CD4-positive, alpha-beta T cell treated with Interleukin-4 for 4 hours (primary cell): ENCODE measurements around the gene CARNS1.

Source experiments
- DNase-seq: peaks from one replicate; pipeline ENCODE4 v3.0.0-alpha.2; 2020

The CARNS1 gene, protein sequence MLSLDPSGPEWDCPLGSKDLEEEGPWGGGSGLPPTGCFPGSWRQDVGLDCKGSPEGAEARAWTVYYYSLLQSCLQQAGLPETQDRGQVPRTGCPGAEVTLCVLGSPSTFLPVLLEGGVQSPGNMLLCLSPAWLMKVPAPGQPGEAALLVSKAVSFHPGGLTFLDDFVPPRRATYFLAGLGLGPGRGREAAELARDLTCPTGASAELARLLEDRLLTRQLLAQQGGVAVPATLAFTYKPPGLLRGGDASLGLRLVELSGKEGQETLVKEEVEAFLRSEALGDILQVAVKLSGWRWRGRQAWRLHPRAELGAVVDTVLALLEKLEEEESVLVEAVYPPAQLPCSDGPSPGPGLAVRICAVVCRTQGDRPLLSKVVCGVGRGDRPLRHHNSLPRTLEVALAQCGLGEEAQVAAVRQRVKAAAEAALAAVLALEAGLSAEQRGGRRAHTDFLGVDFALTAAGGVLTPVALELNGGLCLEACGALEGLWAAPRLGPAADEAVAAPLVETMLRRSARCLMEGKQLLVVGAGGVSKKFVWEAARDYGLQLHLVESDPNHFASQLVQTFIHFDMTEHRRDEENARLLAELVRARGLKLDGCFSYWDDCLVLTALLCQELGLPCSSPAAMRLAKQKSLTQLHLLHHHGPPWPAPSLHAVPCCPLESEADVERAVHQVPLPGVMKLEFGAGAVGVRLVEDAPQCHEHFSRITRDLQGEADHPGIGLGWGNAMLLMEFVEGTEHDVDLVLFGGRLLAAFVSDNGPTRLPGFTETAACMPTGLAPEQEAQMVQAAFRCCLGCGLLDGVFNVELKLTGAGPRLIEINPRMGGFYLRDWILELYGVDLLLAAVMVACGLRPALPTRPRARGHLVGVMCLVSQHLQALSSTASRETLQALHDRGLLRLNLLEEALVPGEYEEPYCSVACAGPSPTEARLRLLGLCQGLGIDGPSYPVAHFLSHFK

DNA sequence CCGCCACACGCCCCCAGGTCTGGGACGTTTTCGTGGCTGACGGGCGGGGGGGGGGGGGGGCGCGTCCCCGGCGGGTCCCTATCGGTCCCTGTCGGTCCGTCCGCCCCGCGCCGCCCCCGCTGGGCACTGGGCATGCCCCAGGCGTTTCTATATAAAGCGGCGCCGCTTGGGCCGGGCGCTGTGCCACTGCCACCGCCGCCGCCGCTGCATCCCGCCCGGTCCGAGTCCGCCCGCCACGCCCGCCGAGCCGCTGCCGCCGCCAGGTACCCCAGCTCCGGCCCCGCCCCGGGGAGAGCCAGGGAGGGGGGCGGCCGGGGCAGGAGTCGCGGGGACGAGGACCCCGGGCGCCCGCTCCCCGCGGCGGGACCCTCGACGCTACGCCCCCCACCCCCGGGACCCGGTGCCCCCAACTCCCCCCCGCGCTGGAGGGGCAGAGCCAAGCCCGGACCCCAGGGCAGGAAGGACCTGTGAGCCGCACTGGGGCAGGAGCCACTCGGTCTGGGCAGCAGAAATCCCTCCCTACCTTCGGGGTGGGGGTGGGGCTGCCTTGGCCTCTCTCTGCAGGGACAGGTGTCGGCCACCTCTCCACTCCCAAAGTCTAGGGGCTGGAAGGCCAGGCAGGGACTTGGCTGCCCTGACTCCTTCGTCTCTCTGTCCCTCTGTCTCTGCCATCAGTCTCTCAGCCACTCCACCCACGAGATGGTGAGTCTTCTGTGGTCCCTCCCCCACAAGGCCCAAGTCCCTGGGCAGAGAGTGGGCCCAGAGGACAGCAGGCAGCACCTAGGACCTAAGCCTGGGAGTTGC, at the start of gene CARNS1:
Gene CARNS1 (plus strand): TSS at position 178 of the 804 bp plus-strand sequence. CDS start 522 bp downstream, at position 700.
- DNase-seq: no peak

DNA sequence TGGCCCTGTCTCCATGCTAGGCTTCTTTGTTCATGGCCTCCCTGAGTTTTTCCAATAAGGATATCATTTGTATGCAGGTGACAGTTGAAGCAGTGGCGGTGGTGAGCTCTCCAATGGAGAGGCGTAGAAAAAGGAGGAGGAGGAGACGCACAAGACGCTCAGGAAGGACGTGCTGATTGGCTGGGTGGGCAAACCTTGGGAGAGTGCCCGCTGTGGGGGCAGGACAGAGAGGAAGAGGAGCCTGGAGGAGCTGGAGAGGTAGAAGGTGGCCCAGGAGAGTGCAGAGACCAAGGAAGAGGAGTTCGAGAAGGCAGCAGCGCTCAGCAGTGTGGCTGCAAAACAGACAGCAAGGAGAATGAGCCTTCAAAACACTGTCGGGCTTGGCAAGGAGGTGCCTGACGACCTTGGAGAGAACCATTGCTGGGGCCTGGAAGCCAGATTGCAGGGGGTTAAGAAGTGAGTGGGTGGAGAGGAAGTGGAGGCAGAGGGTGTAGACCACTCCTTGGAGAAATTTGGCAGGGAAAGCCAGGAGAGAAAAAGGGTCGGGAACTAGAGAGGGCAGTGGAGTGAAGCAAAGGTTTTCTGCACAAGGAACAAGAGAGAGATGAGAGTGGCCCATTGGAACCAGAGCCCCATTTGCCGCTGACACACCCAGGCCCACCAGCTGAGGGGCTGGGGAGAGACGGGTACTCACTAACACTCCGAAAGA, 49.6 kb upstream of the CARNS1 start:
- DNase-seq: no peak

DNA sequence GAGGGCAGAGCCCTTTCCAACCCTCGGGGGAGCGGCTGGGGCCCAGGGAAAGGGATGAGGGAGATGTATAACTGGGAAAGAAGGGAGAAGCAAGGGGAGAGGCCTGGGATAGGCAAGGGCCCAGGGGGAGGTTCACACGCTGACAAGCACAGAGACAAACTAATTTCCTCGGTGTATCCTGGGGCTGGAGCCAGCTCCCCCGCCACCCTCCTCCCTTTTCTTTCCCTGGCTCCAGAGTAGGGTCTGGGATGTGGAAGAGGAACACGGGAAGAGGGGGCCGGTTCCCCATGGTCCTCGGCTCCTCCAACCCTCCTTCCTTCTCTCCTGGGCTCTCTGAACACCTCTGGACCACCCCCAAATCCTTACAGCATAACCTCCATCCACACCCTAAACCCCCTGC, 48.9 kb upstream of the CARNS1 start:
- no peak for DNase-seq

DNA sequence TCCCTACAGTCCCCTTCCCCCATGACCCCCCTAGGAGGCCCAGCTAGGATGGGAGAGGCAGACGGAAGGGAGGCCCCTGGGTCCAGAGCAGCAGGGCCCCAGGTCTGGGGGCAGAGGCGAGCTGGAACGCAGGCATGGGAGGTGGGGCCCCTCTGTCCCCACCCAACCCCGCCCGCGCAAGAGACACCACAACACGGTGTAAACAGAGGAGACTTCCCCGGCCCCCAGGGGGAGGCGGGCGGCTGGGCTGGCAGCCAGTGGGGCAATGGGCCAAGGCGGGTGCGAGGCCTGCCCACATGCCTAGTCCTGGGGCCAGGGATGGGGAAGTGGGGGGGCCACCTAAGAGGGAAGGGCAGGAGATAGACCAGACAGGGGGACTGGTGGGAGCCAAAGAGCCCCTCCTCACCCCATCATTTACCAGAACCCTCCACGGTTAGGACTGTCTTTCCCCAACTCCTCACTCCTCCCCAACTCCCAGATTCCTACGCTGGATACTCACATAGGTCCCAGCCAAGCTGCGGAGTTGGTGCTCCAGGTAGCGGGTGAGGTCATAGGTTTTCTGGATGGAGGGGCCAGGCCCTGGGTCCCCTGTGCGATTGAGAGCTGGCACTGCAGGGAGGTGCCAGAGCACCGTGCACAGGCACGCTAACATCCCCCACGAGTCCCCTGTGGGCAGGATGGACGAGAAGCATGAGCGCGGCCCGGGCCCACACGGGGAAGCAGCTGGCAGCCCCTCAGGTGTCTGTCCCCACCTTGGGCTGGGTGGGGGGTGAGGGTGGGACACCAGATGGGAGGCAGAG, 48.3 kb upstream of the CARNS1 start:
- no peak for DNase-seq

DNA sequence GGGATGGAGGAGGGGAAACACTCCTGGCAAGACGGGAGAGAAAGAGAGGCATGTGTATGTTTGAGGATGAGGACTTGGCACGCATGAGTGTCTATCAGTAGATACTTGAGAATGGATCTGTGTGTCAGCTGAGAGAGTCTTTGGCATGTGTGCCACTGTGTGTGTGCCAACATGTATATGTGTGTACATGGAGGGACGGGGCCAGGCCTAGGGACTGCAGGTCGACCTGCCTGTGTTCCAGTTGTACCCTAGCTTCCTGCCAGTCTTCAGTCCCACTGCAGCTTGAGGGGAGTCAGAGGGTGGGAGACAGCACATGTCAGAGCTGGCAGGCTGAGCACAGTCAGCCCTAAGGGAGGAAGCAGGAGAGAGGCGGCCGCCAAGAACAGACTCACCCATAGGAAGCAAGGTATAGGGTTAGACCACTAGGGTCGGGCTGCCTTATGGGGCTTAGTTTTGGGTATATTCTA, 47.7 kb upstream of the CARNS1 start:
- DNase-seq: no peak

DNA sequence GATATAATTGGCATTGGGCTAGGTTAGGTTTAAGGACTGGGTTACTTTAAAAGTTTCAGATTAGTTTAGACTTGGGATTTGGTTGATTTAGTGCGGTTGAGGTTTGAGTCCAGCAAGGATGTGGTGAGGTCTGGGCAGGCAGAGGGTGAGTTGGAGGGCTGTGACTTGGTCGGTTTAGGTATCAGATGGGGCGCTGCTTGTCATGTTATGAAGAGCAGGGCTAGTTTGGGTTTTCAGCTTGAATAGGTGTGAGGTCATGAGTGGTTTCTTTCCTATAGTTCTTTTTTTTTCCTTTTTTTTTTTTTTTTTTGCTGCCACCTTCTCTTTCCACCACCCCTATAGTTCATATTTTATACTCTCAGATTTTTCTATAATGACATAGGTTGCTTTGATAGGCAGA, 46.9 kb upstream of the CARNS1 start:
- no peak for DNase-seq

DNA sequence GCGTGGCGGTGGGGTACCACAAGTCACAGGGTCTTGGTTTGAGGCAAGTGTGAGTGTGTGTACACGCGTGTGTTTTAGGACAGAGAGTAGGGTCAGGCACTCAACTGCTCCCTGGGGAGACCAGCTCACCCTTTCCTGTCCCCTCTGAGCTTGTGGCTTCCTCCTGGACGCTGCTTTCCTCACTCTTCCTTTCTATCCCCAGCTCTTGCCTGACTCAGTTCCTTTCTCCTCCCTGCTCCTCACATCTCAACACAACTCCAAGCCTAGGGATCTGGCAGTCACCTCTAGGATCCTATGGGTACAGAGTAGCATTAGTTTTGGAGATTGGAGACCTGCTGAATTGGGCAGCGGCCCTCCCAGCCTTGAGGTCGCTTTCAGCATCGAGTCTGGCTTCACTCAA, 46.2 kb upstream of the CARNS1 start:
- no peak for DNase-seq

DNA sequence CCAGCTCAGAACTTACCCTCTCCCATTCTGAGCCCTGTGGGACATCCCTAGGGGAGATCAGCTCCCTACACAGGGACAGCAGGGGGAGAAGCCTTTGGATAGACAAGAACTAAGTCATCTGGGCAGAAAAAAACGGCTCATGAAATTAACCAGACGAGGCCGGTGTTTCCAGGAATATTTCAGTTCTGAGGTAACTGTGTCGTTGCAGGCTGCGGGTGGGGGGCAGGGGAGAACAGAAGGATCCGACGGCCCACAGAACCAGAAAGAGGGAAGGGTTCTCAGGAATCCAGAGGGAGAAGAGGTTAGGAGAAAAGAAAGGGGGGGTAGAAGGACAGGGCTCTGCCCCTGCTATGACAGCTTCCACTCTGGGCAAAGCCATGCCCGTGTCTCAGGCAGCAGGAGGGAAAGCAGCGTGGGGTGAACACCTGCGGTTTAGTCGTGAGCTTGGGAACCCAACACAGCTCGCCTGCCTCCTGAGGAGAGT, 45.6 kb upstream of the CARNS1 start:
- DNase-seq: no peak

DNA sequence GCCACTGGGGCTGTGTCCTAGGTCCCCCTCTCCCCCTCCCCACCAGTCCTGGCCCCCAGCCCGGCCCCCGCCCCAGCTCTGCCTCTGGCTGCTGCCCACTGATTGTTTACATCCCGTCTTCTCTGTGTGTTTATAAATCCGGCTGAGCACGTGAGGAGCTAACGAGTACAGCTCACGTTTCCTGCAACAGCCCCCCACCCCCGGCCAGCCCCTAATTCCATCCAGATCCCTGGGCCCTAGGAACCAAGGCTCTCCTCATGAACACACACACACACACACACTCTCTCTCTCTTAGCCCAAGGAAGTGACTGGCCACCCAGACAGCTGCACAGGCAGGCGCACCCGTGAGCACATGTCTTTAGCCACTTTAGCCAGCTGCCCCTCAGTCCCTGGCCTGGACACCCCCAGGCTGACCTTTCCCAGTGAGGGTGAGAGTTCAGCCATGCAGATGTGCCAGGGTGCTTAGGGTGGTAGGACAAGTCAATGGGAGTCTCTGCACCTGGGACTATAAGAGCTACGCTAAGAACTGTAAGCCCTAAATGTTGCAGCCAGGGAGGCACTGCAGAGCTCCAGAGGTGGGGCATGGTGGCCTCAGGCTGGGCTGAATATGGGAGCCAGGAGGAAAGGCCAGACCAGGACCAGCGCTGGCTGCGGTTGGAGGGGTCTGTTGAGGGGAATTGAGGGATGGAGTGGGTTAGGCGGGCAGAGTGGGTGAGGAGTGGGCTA, 45.0 kb upstream of the CARNS1 start:
- DNase-seq: no peak

DNA sequence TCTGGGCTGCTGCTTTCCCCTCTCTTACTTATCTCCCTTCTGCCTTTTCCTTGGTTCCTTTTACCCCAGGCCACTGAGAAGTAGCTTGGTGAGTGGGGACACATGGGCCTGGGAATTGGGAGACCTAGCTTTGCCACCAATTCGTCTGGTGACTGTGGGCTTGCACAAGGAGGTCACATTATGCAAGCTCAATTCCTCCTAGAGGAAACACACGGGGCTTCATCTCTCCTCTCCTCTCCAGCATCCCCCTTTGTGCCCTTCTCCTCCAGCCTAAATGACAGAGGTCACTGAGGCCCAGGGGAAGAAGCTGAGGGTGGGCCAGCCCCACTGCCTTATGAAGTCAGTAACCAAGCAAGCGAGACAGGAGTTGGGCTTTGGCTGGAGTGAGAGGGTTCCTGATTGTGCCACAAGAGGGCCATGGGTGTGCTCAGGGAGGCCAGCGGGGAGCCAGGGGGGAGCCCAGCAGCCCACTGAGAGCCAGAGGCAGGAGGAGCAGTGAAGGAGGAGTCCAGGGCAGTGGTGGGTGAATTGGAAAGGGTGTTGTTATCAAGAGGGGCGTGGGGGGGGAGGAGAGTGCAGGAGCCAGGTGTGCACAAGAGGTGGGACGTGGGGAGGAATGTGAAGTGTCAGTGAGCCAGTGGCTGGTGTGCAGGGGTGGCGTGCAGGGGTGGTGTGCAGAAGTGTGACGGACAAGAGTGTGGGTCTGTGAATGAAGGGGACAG, 44.1 kb upstream of the CARNS1 start:
- DNase-seq: no peak

DNA sequence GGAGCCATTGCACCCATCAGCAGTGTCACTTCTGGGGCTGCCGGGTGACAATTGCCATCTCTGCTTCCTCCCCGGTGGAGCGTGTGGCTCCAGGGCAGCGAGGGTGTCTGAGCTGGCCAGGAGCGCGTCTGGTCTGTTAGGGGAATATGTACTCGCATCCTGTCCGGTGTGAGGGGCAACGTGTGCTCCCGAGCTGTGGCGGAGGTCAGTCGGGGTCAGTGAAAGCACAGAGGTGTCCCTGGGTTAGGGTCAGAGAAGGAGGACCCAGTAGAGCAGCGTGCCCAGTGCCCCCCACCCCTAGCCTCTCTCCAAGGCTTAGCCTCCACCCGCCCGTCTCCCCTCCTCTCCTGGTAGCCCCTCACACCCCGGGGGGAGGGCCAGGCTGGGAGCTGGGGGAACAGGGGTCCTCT, 43.6 kb upstream of the CARNS1 start:
- no peak for DNase-seq

DNA sequence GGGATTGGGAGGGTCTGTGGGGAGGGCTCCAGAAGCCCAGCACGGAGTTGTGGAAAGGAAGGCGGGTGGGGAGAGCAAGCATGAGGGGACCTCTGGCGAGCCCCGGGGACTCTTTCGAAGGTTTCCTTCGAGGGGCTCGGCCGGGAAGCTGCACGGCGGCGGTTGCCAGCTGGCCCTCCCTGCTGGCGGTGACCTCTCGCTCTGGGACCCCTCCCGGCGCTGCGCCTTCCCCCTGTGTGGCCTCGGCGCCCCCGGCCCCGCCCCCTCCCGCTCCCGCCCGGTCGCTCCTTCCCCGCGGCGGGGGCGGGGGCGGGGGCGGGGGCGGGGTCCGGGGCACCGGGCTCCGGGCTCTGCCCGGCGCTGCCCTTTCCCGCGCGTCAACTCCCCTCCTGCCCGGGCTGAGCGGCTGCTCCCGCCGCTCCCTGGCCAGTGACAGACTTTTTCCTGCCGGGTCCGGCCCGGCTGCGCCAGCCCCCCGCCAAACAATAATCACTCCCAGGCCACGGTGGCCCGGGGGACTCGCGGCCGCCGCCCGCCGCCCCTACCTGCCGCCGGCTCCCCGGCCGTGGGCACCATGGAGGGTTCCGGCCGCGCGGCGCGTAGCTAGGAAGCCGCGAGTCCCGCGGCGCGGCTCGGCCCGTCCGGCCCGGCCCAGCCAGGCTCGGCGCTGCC, 43.0 kb upstream of the CARNS1 start:
- DNase-seq: no peak

DNA sequence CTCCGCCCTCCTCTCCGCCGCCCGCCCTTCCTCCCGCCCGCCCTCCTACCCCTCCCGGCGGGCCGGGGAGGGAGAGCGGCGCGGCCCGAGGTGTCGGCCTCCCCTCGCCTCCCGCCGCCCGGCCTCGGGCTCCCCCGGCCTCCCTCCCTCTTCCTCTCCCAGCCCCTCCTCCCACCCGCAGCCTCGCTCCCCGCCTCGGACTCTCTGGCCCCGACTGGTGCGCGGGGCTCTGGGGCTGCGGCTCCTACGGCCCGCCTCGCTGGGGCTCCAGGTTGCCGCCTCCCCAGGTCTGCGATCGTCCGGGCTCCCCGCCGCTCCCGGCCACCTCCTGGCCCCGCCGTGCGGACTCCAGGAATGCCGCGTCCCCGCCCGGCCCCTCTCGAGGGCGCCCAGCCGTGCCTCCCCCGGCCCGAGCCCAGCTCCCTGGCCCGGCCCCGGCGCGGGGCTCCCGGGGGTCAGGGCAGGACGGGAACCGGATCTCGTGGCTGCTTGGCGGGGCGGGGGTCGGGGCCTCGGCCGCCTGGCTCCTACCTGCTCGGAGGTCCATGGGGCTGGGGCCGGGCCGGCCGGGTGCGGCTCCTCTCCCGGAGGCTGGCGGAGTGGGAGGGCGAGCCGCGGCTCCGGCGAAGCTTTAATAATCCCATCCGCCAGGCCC, 42.4 kb upstream of the CARNS1 start, which contains the start of gene CLCF1:
Gene CLCF1 (minus strand): TSS at position 606 of the 655 bp plus-strand sequence. CDS start 59 bp downstream, at position 547.
- no peak for DNase-seq

DNA sequence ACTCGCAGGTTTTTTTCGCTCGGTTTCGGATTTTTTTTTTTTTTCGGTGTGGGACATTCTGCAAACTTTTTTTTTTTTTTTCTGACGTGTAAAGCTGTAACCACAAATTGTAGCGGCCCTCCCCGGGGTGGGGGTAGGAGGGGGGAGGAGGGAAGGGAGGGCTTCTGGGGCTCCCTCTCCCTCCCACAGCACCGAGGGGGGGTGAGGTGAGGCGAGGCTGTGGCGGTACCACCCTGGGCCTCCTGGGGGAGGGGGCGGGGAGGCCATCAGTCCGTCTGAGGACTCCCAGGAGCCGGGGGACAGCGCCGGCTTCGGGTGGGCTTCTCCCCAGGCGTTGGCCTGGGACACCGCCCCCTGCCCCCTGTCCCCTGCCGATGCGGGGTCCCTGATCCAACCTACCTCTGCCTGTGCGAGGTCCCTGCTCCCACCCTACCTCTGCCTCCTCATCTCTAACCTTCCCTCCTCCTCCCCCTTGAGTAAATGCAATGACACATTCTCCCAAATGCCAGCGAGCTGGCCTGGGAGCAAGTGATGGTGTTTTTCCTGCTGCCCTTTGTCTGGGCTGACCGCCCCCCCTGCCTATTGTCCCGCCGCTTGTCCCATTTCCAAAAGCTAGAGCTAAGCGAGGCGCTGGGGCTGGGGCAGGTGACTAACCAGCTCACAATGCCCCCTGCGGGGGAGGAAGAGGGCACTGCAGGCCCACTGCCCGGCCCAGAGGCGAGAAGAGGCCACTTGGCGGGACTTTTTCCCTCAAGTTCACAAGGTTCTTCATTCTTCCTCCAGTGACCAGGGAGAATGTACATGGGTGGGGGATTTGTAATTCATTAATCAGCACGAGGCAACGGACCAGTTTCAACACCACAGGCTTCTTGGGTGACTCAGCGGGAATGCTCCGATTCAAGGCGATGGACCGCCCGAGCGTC, 41.6 kb upstream of the CARNS1 start:
- DNase-seq: peak; percentile 86

DNA sequence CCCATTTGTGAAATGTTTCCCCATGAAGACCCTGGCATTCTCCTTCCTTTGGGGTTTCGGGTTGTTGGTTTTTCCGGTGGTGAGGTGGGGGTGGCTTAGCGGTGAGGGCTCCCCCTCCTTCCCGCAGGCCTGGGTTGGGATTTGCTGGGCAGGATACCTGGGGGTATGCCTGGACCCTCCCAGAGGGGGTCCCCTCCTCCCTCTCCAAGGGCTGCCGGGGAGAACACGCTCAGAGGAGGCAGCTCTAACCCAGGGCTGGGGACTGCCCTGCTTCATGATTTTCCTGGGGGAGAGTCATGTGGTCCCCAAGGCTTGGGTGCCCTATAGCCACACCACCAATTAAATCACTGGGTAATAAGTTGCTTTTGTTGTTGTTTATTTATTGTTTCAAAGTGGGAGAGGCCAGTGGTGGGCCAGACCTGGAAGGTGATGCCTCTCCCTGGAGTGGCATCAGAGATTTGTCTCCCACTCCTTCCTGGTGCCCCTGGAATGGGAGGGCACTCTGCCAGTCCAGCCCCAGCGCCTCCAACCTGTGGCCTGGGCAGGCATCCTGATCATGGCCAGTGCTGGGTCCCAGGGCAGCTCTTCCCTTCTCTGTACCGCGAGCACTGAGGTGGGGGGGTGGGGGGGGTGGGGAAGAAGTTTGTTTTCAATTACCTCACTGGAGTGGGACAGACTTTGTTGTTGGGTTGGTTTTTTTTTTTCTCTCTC, 40.8 kb upstream of the CARNS1 start:
- DNase-seq: no peak

DNA sequence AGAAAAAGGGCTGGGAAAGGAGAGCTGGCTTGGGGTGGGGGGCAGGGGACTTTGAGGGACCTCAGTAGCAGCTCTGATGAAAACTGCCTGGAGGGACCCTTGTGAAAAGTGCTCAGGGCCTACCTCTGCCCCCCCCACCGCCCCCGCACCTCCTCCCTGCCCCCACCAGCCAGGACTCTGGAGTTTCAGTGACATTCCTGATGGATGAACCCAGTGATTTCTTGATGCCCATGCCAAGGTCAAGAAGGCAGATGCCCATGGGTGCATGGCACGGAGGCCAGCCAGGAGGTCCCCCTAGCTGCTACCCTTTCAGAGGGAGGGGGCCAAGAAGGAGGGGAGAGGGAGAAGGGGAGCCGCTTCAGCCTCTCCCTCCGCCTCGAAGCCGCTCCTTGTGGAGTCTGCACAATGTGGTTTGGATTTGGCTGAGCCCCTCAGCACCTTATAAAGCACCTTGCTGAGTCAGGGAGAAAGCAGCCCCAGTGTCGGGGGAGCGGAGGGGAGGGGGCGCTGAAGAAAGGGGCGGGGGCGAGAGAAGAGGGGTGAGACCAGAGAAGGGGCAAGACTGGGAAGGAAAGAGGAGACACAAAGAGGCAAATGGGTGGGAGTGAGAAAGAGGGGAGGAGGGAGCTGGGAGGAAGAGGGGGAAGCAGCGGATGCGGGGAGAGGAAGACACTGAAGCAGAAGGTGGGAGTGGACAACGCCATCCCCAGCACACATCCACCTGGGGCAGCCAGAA, 40.0 kb upstream of the CARNS1 start:
- no peak for DNase-seq
